ENCODE measurements around the gene N4BP2L2. TPM values are rescaled to one million over a fixed set of nuclear protein-coding genes. Genes with fewer than 3 reads are reported as not detected.

The N4BP2L2 gene
- total and polyA plus RNA-seq, 9 of the 15 experiments (the other 6 are each of a cell fraction or from before 2014, with no cell fraction given) = 33.9 to 76.4 (median 48.7) TPM

GRCh38 chr13:32423592-32423991 lies 115.0 kb downstream of the N4BP2L2 start (continued):
- peak; percentile 22; the same call in 1 of the 2 replicates for TF ChIP-seq KLF16 (IDR thresholded peaks at IDR 0.05)
- no peak for TF ChIP-seq CBX3 (IDR thresholded peaks at IDR 0.05; ENCODE audit: borderline replicate concordance in 1 of 2, low read length in 2 of 2)
- no peak for TF ChIP-seq MTA1 (IDR thresholded peaks at IDR 0.05; ENCODE audit: borderline replicate concordance)
- peak; percentile 42; the same call in 1 of the 2 replicates for TF ChIP-seq IRF9 (tag; IDR thresholded peaks at IDR 0.05)
- TF ChIP-seq HDAC3 (IDR thresholded peaks at IDR 0.05; ENCODE audit: borderline replicate concordance, partially characterized antibody) = peak; percentile 22
- no peak for TF ChIP-seq SMARCB1 (IDR thresholded peaks at IDR 0.05; ENCODE audit: insufficient read length, low read depth)
- TF ChIP-seq RBM39 (optimal IDR thresholded peaks at IDR 0.05; ENCODE audit: low read depth, low read length) = no peak
- TF ChIP-seq C11orf30 (IDR thresholded peaks at IDR 0.05; ENCODE audit: low read depth) = no peak
- TF ChIP-seq CBFA2T2 (conservative IDR thresholded peaks at IDR 0.05) = peak; percentile 32; the same call in 1 of the 2 replicates
- TF ChIP-seq ARID1B (IDR thresholded peaks at IDR 0.05) = peak; percentile 75
- TF ChIP-seq LEF1 (IDR thresholded peaks at IDR 0.05) = peak; percentile 45; the same call in 1 of the 2 replicates
- TF ChIP-seq TRIM24 (IDR thresholded peaks at IDR 0.05) = peak; percentile 65 to 76
- peak; percentile 67 for TF ChIP-seq DPF2 (IDR thresholded peaks at IDR 0.05)
- 0 out of 2 replicates have a peak, but pooled peaks have one; percentile 15 for TF ChIP-seq SMARCE1 (IDR thresholded peaks at IDR 0.05)
- peak; percentile 54 for TF ChIP-seq TAL1 (IDR thresholded peaks at IDR 0.05)
- TF ChIP-seq CEBPG (CRISPR knock-in tag; IDR thresholded peaks at IDR 0.05) = no peak
- TF ChIP-seq CEBPG (tag; conservative IDR thresholded peaks at IDR 0.05 in 1 of 2, IDR thresholded peaks at IDR 0.05 in 1 of 2) = peak in 1 of 2 experiments; percentile 60; a peak in 1 of 4 replicates
- peak; percentile 45 for TF ChIP-seq TCF3 (CRISPR knock-in tag; IDR thresholded peaks at IDR 0.05)
- no peak for TF ChIP-seq MYBL2 (IDR thresholded peaks at IDR 0.05; ENCODE audit: low read depth)
- no peak for TF ChIP-seq MYBL2 (CRISPR knock-in tag; IDR thresholded peaks at IDR 0.05; ENCODE audit: borderline replicate concordance)
